Body of pancreas (tissue), 4 donors: ENCODE measurements around the gene STK39.

ENCODE experiments used
- CTCF ChIP-seq, 7 experiments: fragments of 450-650 bp in 4 of 7; fragments of 200-600 bp in 3 of 7; sonication (generic) in 3 of 7; IDR thresholded peaks; one replicate each; pipeline ENCODE4 v1.5.1; 2016 to 2019; ENCODE audit warnings: antibody characterized with exemption in 7 of 7
- POLR2A ChIP-seq, 3 donors: fragments of 450-650 bp; IDR thresholded peaks; one replicate each; pipeline ENCODE4 v1.6.1; 2016; ENCODE audit warnings: antibody characterized with exemption in 3 of 3, mild to moderate bottlenecking in 2 of 3

DNA sequence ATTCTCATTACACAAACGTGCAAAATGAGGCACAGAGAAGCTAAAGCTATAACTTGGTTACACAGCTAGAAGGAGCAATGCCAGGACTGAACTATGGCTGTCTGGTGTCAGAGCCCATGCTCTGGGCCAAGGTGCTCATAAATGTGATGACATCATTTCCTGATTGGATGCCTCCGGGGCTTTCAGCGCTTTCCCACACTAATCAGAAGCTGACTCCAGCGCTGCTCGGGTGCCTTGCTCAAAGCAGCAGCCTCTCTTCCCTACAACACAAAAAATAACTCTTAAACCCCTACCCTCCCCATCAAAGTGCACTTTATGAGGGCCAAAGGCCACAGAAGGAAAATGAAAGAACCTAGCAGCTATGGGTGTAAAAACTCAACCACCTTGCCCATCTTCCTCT lies 90.7 kb downstream of the STK39 start:
- TF ChIP-seq CTCF (IDR thresholded peaks at IDR 0.05) (no peak), POLR2A (IDR thresholded peaks at IDR 0.05) (no peak)
